HepG2 (cell line): Measurements from ENCODE around the gene GRM4. TPM values are rescaled to one million over a fixed set of nuclear protein-coding genes. Genes with fewer than 3 reads are reported as not detected.

Experiments
- AGO2 ChIP-seq: fragments of 200-400 bp; formaldehyde crosslinking; optimal IDR thresholded peaks from 2 replicates; pipeline ENCODE3; 2017; ENCODE audit warnings: mild to moderate bottlenecking, low read depth, low read length, moderate library complexity
- GABPB1 ChIP-seq: IDR thresholded peaks from 2 replicates; pipeline ENCODE4 v1.6.1; 2016; ENCODE audit warnings: mild to moderate bottlenecking, missing genetic modification reagents, moderate library complexity, missing compliant biosample characterization
- GPN1 ChIP-seq: sonication (generic); formaldehyde crosslinking; IDR thresholded peaks from 2 replicates; pipeline ENCODE4 v1.5.1; 2020; ENCODE audit warnings: missing genetic modification reagents, borderline replicate concordance
- HCFC1 ChIP-seq: fragments of 150-350 bp; IDR thresholded peaks from 2 replicates; pipeline ENCODE4 v1.6.1; 2014; ENCODE audit warnings: low read depth, low read length
- HES4 ChIP-seq: sonication (generic); formaldehyde crosslinking; IDR thresholded peaks from 2 replicates; pipeline ENCODE4 v1.9.0; 2021; ENCODE audit warnings: mild to moderate bottlenecking, missing genetic modification reagents, borderline replicate concordance
- JARID2 ChIP-seq: sonication (generic); formaldehyde crosslinking; IDR thresholded peaks from 2 replicates; pipeline ENCODE4 v1.8.1; 2023; ENCODE audit warnings: missing genetic modification reagents, inconsistent platforms; ENCODE audit not compliant: insufficient replicate concordance
- MYC ChIP-seq: sonication (generic); formaldehyde crosslinking; IDR thresholded peaks from 2 replicates; pipeline ENCODE4 v1.9.0; 2021; ENCODE audit warnings: missing genetic modification reagents, borderline replicate concordance
- NR2F6 ChIP-seq, 2 experiments: IDR thresholded peaks; 2 replicates each; pipeline ENCODE4 v1.6.1; 2016; ENCODE audit warnings: antibody characterized with exemption in 1 of 2, mild to moderate bottlenecking in 1 of 2
- PHF8 ChIP-seq: sonication (generic); formaldehyde crosslinking; IDR thresholded peaks from 2 replicates; pipeline ENCODE4 v1.5.0; 2020; ENCODE audit warnings: missing genetic modification reagents
- PRMT3 ChIP-seq: sonication (generic); formaldehyde crosslinking; IDR thresholded peaks from 2 replicates; pipeline ENCODE4 v1.8.1; 2022; ENCODE audit warnings: low read depth, mild to moderate bottlenecking, moderate library complexity, missing genetic modification reagents, borderline replicate concordance
- RBM39 ChIP-seq: fragments of 200-400 bp; formaldehyde crosslinking; IDR thresholded peaks from one replicate; pipeline ENCODE4 v1.6.1; 2018; ENCODE audit warnings: antibody characterized with exemption, mild to moderate bottlenecking, low read depth, low read length; ENCODE audit not compliant: poor library complexity, severe bottlenecking
- REXO4 ChIP-seq: sonication (generic); formaldehyde crosslinking; IDR thresholded peaks from 2 replicates; pipeline ENCODE4 v1.8.0; 2022; ENCODE audit warnings: missing genetic modification reagents, mild to moderate bottlenecking, borderline replicate concordance
- RFXANK ChIP-seq: IDR thresholded peaks from 2 replicates; pipeline ENCODE4 v1.6.1; 2016
- RFXAP ChIP-seq: sonication (generic); formaldehyde crosslinking; IDR thresholded peaks from 2 replicates; pipeline ENCODE4 v1.4.0; 2020; ENCODE audit warnings: missing genetic modification reagents, borderline replicate concordance
- RORA ChIP-seq: sonication (generic); formaldehyde crosslinking; IDR thresholded peaks from 2 replicates; pipeline ENCODE4 v1.5.0; 2020; ENCODE audit warnings: mild to moderate bottlenecking, missing genetic modification reagents, moderate library complexity
- SMYD3 ChIP-seq: sonication (generic); formaldehyde crosslinking; IDR thresholded peaks from 2 replicates; pipeline ENCODE4 v1.8.1; 2023; ENCODE audit warnings: mild to moderate bottlenecking, missing genetic modification reagents
- ZBTB1 ChIP-seq: sonication (generic); formaldehyde crosslinking; IDR thresholded peaks from 2 replicates; pipeline ENCODE4 v1.4.0; 2020; ENCODE audit warnings: missing genetic modification reagents, borderline replicate concordance
- ZBTB3 ChIP-seq: sonication (generic); formaldehyde crosslinking; IDR thresholded peaks from 2 replicates; pipeline ENCODE4 v1.4.0; 2020; ENCODE audit warnings: low read depth, mild to moderate bottlenecking, moderate library complexity, missing genetic modification reagents, borderline replicate concordance
- ZFAT ChIP-seq: sonication (generic); formaldehyde crosslinking; conservative IDR thresholded peaks from 2 replicates; pipeline ENCODE4 v1.8.1; 2023; ENCODE audit warnings: missing genetic modification reagents, inconsistent platforms
- ZNF101 ChIP-seq: sonication (generic); formaldehyde crosslinking; IDR thresholded peaks from 2 replicates; pipeline ENCODE4 v1.4.0; 2020; ENCODE audit warnings: mild to moderate bottlenecking, low read depth, missing genetic modification reagents, borderline replicate concordance
- ZNF12 ChIP-seq: sonication (generic); formaldehyde crosslinking; IDR thresholded peaks from 2 replicates; pipeline ENCODE4 v1.5.0; 2020; ENCODE audit warnings: missing genetic modification reagents
- ZNF619 ChIP-seq: sonication (generic); formaldehyde crosslinking; IDR thresholded peaks from 2 replicates; pipeline ENCODE4 v1.4.0; 2020; ENCODE audit warnings: mild to moderate bottlenecking, missing genetic modification reagents
- polyA plus RNA-seq, 8 experiments: library from polyadenylated mRNA; depleted of rRNA in 3 of 8; stranded (reverse) in 7 of 8; unstranded in 1 of 8; fragments of >200 nt; fragmentation: Illumina TruSeq in 4 of 8; extraction: Trizol in 4 of 8; gene quantifications; 2 replicates each; pipeline versions ENCODE4 v1.2.1 to v1.2.3, GENCODE V29; 2011 to 2016; ENCODE audit warnings: low read depth in 4 of 8, missing spikeins in 1 of 8, mixed read lengths in 1 of 8; ENCODE audit not compliant: insufficient read depth in 1 of 8
- total RNA-seq, 5 experiments: library from RNA; depleted of rRNA; stranded (reverse); fragments of >200 nt; fragmentation: Illumina TruSeq; extraction: Trizol; gene quantifications; 2 replicates each; pipeline ENCODE4 v1.2.3, GENCODE V29; 2016; ENCODE audit warnings: low read depth in 1 of 5
- TF ChIP-seq, protein P1 (sequence below): sonication (generic); formaldehyde crosslinking; IDR thresholded peaks from 2 replicates; pipeline ENCODE4 v1.4.0; 2020; ENCODE audit warnings: mild to moderate bottlenecking, missing genetic modification reagents
- TF ChIP-seq, protein P2 (sequence below): IDR thresholded peaks from 2 replicates; pipeline ENCODE4 v1.6.1; 2018; ENCODE audit warnings: missing genetic modification reagents
- TF ChIP-seq, protein P3 (sequence below): sonication (generic); formaldehyde crosslinking; IDR thresholded peaks from 2 replicates; pipeline ENCODE4 v1.4.0; 2020; ENCODE audit warnings: missing genetic modification reagents
- TF ChIP-seq, protein P4 (sequence below): sonication (generic); formaldehyde crosslinking; IDR thresholded peaks from 2 replicates; pipeline ENCODE4 v1.8.0; 2022; ENCODE audit warnings: missing genetic modification reagents, mild to moderate bottlenecking, inconsistent platforms, borderline replicate concordance

The GRM4 gene
- total and polyA plus RNA-seq, 2 of the 13 experiments (the other 11 are each of a cell fraction or from before 2014, with no cell fraction given), result not detected

DNA sequence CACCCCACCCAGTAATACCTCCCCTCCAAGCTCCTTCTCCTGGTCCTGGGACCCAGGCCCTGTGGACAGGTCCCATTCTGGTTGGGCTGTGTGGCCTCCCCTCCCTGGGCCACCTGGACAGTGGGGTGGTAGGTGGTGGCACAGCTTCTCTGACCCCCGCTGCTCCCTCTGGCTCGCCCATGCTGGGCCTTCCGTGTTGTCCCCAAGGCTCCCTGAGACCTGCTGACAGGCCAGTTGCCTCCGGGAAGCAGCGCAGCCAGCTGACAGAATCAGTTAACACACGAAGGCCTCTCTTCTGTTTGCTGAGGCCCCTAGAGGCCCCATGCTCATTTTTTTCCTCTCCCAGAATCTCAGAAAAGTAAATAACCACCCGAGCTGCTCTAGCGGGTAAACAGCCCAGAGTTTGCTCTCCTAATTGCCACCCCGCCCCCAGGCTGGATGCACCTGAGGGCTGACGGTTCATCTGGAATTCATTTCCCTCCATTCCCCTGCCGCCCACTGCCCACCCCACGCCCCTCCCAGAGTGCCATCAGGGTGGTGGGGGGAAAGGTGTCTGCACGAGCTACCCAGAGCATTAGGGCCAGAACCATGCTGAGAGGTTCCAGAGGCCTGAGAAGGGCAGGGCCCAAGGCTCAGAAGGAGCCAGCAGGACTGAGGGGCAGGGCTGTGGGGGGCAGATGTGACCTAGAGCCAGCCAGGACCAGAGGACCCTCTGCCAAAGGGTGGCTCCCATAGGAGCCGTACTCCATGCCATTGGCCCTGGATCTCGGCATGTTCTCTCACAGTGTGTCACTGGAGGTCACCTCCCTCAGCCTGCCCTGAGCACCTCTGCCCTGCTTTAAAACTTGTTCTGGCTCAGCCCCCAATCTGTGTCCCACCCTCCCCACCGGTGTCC lies 157.5 kb downstream of the GRM4 start (continued):
- peak; percentile 68; the same call in 1 of the 2 replicates for TF ChIP-seq ZBTB3 (CRISPR knock-in tag)
- TF ChIP-seq REXO4 (CRISPR knock-in tag), result no peak
- no peak; the same call in 1 of the 2 replicates for TF ChIP-seq HCFC1
- TF ChIP-seq, protein P1, sequence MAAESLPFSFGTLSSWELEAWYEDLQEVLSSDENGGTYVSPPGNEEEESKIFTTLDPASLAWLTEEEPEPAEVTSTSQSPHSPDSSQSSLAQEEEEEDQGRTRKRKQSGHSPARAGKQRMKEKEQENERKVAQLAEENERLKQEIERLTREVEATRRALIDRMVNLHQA (CRISPR knock-in tag), result no peak
- TF ChIP-seq PHF8, result peak; percentile 41; the same call in 1 of the 2 replicates
- TF ChIP-seq ZNF101 (CRISPR knock-in tag), result no peak
- peak; percentile 86; the same call in 1 of the 2 replicates for TF ChIP-seq RFXAP (CRISPR knock-in tag)
- TF ChIP-seq HES4 (CRISPR knock-in tag), result no peak
- TF ChIP-seq GABPB1 (CRISPR knock-in tag), result peak; percentile 57
- TF ChIP-seq, protein P2, sequence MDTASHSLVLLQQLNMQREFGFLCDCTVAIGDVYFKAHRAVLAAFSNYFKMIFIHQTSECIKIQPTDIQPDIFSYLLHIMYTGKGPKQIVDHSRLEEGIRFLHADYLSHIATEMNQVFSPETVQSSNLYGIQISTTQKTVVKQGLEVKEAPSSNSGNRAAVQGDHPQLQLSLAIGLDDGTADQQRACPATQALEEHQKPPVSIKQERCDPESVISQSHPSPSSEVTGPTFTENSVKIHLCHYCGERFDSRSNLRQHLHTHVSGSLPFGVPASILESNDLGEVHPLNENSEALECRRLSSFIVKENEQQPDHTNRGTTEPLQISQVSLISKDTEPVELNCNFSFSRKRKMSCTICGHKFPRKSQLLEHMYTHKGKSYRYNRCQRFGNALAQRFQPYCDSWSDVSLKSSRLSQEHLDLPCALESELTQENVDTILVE (CRISPR knock-in tag), result peak; percentile 77
- TF ChIP-seq, protein P3, sequence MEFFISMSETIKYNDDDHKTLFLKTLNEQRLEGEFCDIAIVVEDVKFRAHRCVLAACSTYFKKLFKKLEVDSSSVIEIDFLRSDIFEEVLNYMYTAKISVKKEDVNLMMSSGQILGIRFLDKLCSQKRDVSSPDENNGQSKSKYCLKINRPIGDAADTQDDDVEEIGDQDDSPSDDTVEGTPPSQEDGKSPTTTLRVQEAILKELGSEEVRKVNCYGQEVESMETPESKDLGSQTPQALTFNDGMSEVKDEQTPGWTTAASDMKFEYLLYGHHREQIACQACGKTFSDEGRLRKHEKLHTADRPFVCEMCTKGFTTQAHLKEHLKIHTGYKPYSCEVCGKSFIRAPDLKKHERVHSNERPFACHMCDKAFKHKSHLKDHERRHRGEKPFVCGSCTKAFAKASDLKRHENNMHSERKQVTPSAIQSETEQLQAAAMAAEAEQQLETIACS (CRISPR knock-in tag), result no peak
- TF ChIP-seq JARID2 (CRISPR knock-in tag), result peak; percentile 77
- no peak for TF ChIP-seq RBM39
- TF ChIP-seq, protein P4, sequence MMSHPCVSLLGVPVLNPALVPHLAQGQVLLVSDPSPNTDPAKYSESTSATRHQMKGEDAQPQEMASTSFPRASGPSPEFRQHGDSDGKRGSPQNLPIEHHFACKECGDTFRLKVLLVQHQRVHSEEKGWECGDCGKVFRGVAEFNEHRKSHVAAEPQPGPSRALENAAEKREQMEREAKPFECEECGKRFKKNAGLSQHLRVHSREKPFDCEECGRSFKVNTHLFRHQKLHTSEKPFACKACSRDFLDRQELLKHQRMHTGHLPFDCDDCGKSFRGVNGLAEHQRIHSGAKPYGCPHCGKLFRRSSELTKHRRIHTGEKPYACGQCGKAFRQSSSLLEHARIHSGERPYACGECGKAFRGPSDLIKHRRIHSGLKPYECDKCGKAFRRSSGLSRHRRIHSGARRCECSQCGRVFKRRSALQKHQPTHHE (CRISPR knock-in tag), result no peak
- TF ChIP-seq SMYD3 (CRISPR knock-in tag), result peak; percentile 80; the same call in 1 of the 2 replicates
- TF ChIP-seq ZNF12 (CRISPR knock-in tag), result peak; percentile 85
- no peak; the same call in 1 of the 2 replicates for TF ChIP-seq RFXANK (CRISPR knock-in tag)
- TF ChIP-seq ZNF619 (CRISPR knock-in tag), result peak; percentile 32; the same call in 1 of the 2 replicates
- no peak for TF ChIP-seq PRMT3 (CRISPR knock-in tag)
- TF ChIP-seq RORA (CRISPR knock-in tag), result no peak
- TF ChIP-seq AGO2, result no peak
- TF ChIP-seq ZFAT, result no peak
- no peak for TF ChIP-seq GPN1 (CRISPR knock-in tag)
- TF ChIP-seq MYC (CRISPR knock-in tag), result peak; percentile 72; the same call in 1 of the 2 replicates
- TF ChIP-seq ZBTB1 (CRISPR knock-in tag), result no peak
- TF ChIP-seq NR2F6 (IDR thresholded peaks at IDR 0.05), result peak; percentile 95
- peak; percentile 87 for TF ChIP-seq NR2F6 (CRISPR knock-in tag; IDR thresholded peaks at IDR 0.05)
